Right lobe of liver (tissue), 4 donors: ENCODE results near the gene ZNF275.

Experiments used
- POLR2A ChIP-seq: fragments of 450-650 bp; IDR thresholded peaks from one replicate; pipeline ENCODE4 v1.6.1; 2017; ENCODE audit warnings: antibody characterized with exemption, mild to moderate bottlenecking
- TF ChIP-seq, protein P1 (sequence below), 4 donors: fragments of 200-600 bp in 3 of 4; fragments of 450-650 bp in 1 of 4; IDR thresholded peaks; one replicate each; pipeline versions ENCODE4 v1.5.1 to v1.8.0; 2016 to 2022; ENCODE audit warnings: antibody characterized with exemption in 4 of 4, mild to moderate bottlenecking in 2 of 4
- donor health status: DM: no; HTN: no; CAD: no.
- donor health status: DM: no; HTN: no; CAD: no.
- donor health status: DM: no; HTN: yes; CAD: no.

- TF ChIP-seq, protein P1, sequence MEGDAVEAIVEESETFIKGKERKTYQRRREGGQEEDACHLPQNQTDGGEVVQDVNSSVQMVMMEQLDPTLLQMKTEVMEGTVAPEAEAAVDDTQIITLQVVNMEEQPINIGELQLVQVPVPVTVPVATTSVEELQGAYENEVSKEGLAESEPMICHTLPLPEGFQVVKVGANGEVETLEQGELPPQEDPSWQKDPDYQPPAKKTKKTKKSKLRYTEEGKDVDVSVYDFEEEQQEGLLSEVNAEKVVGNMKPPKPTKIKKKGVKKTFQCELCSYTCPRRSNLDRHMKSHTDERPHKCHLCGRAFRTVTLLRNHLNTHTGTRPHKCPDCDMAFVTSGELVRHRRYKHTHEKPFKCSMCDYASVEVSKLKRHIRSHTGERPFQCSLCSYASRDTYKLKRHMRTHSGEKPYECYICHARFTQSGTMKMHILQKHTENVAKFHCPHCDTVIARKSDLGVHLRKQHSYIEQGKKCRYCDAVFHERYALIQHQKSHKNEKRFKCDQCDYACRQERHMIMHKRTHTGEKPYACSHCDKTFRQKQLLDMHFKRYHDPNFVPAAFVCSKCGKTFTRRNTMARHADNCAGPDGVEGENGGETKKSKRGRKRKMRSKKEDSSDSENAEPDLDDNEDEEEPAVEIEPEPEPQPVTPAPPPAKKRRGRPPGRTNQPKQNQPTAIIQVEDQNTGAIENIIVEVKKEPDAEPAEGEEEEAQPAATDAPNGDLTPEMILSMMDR (IDR thresholded peaks at IDR 0.05) = no peak
- no peak for TF ChIP-seq POLR2A
These were observed 52.1 kb downstream of the ZNF275 start for GRCh38 chrX:153386097-153386496.
